ENCODE measurements around the gene AMH.

DNA sequence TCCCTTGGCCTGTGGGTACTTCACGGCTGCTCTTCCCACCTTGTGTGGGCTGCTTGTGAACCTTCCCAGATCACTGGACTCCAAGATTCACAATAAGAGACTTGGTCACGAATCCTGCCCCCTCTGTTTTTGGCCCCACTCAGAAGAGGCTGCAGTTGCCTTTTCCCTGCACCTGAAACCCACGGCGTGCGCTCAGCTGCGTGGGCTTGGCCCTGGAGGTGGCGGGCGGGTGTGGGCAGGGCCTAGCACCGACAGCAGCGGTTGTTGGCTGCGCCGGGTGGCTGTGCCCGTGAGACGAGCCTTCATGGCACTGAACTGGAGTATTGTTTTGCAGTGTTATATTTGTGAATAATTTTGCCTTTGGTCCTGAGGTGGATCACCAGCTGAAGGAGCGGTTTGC lies 46.8 kb upstream of the AMH start:
- TF ChIP-seq, protein P1, sequence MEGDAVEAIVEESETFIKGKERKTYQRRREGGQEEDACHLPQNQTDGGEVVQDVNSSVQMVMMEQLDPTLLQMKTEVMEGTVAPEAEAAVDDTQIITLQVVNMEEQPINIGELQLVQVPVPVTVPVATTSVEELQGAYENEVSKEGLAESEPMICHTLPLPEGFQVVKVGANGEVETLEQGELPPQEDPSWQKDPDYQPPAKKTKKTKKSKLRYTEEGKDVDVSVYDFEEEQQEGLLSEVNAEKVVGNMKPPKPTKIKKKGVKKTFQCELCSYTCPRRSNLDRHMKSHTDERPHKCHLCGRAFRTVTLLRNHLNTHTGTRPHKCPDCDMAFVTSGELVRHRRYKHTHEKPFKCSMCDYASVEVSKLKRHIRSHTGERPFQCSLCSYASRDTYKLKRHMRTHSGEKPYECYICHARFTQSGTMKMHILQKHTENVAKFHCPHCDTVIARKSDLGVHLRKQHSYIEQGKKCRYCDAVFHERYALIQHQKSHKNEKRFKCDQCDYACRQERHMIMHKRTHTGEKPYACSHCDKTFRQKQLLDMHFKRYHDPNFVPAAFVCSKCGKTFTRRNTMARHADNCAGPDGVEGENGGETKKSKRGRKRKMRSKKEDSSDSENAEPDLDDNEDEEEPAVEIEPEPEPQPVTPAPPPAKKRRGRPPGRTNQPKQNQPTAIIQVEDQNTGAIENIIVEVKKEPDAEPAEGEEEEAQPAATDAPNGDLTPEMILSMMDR (IDR thresholded peaks at IDR 0.05): no peak
- no peak for TF ChIP-seq POLR2A (IDR thresholded peaks at IDR 0.05)

All from adrenal gland (tissue), 5 donors.